ENCODE measurements around the gene JUNB.

Gene JUNB

GRCh38 chr19:12791345-12792050, at the start of gene JUNB:
Gene JUNB (plus strand): TSS chr19:12791486. CDS start chr19:12791772, 286 bp downstream.
- Histone ChIP-seq H3K9me3 (ENCODE audit: control insufficient read depth, insufficient read depth, low read length) (no peaks in the 10 kb centered on the region), H3K36me3 (ENCODE audit: control insufficient read depth, insufficient read depth, low read length) (no peaks in the 10 kb centered on the region), H3K9ac (ENCODE audit: low read depth, low read length) (peak within 1 kb of the TSS; percentile 70), H3K27me3 (ENCODE audit: control insufficient read depth, insufficient read depth, low read length) (peaks cover 3% of the 10 kb centered on the region), H3K4me1 (ENCODE audit: control insufficient read depth, insufficient read depth, low read length) (peaks cover 22% of the 10 kb centered on the region), H3K4me3 (ENCODE audit: low read depth, low read length) (peak within 1 kb of the TSS; percentile 87)

GRCh38 chr19:12745166-12745897, 46.0 kb upstream of the JUNB start:
- Histone ChIP-seq H3K9ac (ENCODE audit: low read depth, low read length) (no peak overlapping the region), H3K27me3 (ENCODE audit: control insufficient read depth, insufficient read depth, low read length) (peaks cover 7% of the 10 kb centered on the region), H3K36me3 (ENCODE audit: control insufficient read depth, insufficient read depth, low read length) (peaks cover 16% of the 10 kb centered on the region), H3K4me3 (ENCODE audit: low read depth, low read length) (no peak overlapping the region), H3K9me3 (ENCODE audit: control insufficient read depth, insufficient read depth, low read length) (no peaks in the 10 kb centered on the region), H3K4me1 (ENCODE audit: control insufficient read depth, insufficient read depth, low read length) (no peaks in the 10 kb centered on the region)

- H3K4me1 ChIP-seq (ENCODE audit: control insufficient read depth, insufficient read depth, low read length) = no peaks in the 10 kb centered on the region
- no peak overlapping the region for H3K9ac ChIP-seq (ENCODE audit: low read depth, low read length)
- H3K9me3 ChIP-seq (ENCODE audit: control insufficient read depth, insufficient read depth, low read length) = no peaks in the 10 kb centered on the region
- H3K36me3 ChIP-seq (ENCODE audit: control insufficient read depth, insufficient read depth, low read length) = peaks cover 16% of the 10 kb centered on the region
- H3K4me3 ChIP-seq (ENCODE audit: low read depth, low read length) = no peak overlapping the region
- H3K27me3 ChIP-seq (ENCODE audit: control insufficient read depth, insufficient read depth, low read length) = peaks cover 24% of the 10 kb centered on the region
Observed at GRCh38 chr19:12748489-12748888, 42.8 kb upstream of the JUNB start.

- no peak overlapping the region for H3K9ac ChIP-seq (ENCODE audit: low read depth, low read length)
- H3K4me1 ChIP-seq (ENCODE audit: control insufficient read depth, insufficient read depth, low read length) = no peaks in the 10 kb centered on the region
Observed at GRCh38 chr19:12749938-12750521, 41.3 kb upstream of the JUNB start.

GRCh38 chr19:12750851-12751250, 40.4 kb upstream of the JUNB start:
- Histone ChIP-seq H3K9me3 (ENCODE audit: control insufficient read depth, insufficient read depth, low read length) (no peaks in the 10 kb centered on the region), H3K27me3 (ENCODE audit: control insufficient read depth, insufficient read depth, low read length) (peaks cover 27% of the 10 kb centered on the region), H3K36me3 (ENCODE audit: control insufficient read depth, insufficient read depth, low read length) (peaks cover 9% of the 10 kb centered on the region), H3K4me3 (ENCODE audit: low read depth, low read length) (no peak overlapping the region), H3K9ac (ENCODE audit: low read depth, low read length) (no peak overlapping the region), H3K4me1 (ENCODE audit: control insufficient read depth, insufficient read depth, low read length) (no peaks in the 10 kb centered on the region)

More at GRCh38 chr19:12749938-12750521, 41.3 kb upstream of the JUNB start:
- Histone ChIP-seq H3K36me3 (ENCODE audit: control insufficient read depth, insufficient read depth, low read length) (peaks cover 9% of the 10 kb centered on the region), H3K4me3 (ENCODE audit: low read depth, low read length) (no peak overlapping the region), H3K27me3 (ENCODE audit: control insufficient read depth, insufficient read depth, low read length) (peaks cover 27% of the 10 kb centered on the region), H3K9me3 (ENCODE audit: control insufficient read depth, insufficient read depth, low read length) (no peaks in the 10 kb centered on the region)

GRCh38 chr19:12751635-12752034, 39.7 kb upstream of the JUNB start, which contains the start of gene BEST2:
Gene BEST2 (plus strand): TSS chr19:12751791. CDS start chr19:12752593, 802 bp downstream.
- H3K4me3 ChIP-seq (ENCODE audit: low read depth, low read length) = peak within 1 kb of the TSS; percentile 60
- peak within 1 kb of the TSS; percentile 47 for H3K9ac ChIP-seq (ENCODE audit: low read depth, low read length)
- peaks cover 27% of the 10 kb centered on the region for H3K27me3 ChIP-seq (ENCODE audit: control insufficient read depth, insufficient read depth, low read length)

GRCh38 chr19:12752056-12752781, 39.1 kb upstream of the JUNB start:
- no peaks in the 10 kb centered on the region for H3K4me1 ChIP-seq (ENCODE audit: control insufficient read depth, insufficient read depth, low read length)
- H3K4me3 ChIP-seq (ENCODE audit: low read depth, low read length) = peak overlapping the region; percentile 60
- H3K27me3 ChIP-seq (ENCODE audit: control insufficient read depth, insufficient read depth, low read length) = peaks cover 27% of the 10 kb centered on the region

More at GRCh38 chr19:12751635-12752034, 39.7 kb upstream of the JUNB start, which contains the start of gene BEST2:
- Histone ChIP-seq H3K9me3 (ENCODE audit: control insufficient read depth, insufficient read depth, low read length) (no peaks in the 10 kb centered on the region), H3K4me1 (ENCODE audit: control insufficient read depth, insufficient read depth, low read length) (no peaks in the 10 kb centered on the region), H3K36me3 (ENCODE audit: control insufficient read depth, insufficient read depth, low read length) (peaks cover 9% of the 10 kb centered on the region)

GRCh38 chr19:12754465-12755196, 36.7 kb upstream of the JUNB start:
- H3K9me3 ChIP-seq (ENCODE audit: control insufficient read depth, insufficient read depth, low read length) = no peaks in the 10 kb centered on the region
- H3K36me3 ChIP-seq (ENCODE audit: control insufficient read depth, insufficient read depth, low read length) = no peaks in the 10 kb centered on the region
- no peaks in the 10 kb centered on the region for H3K4me1 ChIP-seq (ENCODE audit: control insufficient read depth, insufficient read depth, low read length)
- H3K4me3 ChIP-seq (ENCODE audit: low read depth, low read length) = no peak overlapping the region
- H3K9ac ChIP-seq (ENCODE audit: low read depth, low read length) = no peak overlapping the region
- H3K27me3 ChIP-seq (ENCODE audit: control insufficient read depth, insufficient read depth, low read length) = peaks cover 26% of the 10 kb centered on the region

More at GRCh38 chr19:12752056-12752781, 39.1 kb upstream of the JUNB start:
- Histone ChIP-seq H3K9ac (ENCODE audit: low read depth, low read length) (peak overlapping the region; percentile 47), H3K36me3 (ENCODE audit: control insufficient read depth, insufficient read depth, low read length) (peaks cover 6% of the 10 kb centered on the region), H3K9me3 (ENCODE audit: control insufficient read depth, insufficient read depth, low read length) (no peaks in the 10 kb centered on the region)

GRCh38 chr19:12756150-12756883, 35.0 kb upstream of the JUNB start:
- Histone ChIP-seq H3K4me1 (ENCODE audit: control insufficient read depth, insufficient read depth, low read length) (no peaks in the 10 kb centered on the region), H3K9me3 (ENCODE audit: control insufficient read depth, insufficient read depth, low read length) (no peaks in the 10 kb centered on the region), H3K36me3 (ENCODE audit: control insufficient read depth, insufficient read depth, low read length) (no peaks in the 10 kb centered on the region), H3K27me3 (ENCODE audit: control insufficient read depth, insufficient read depth, low read length) (peaks cover 10% of the 10 kb centered on the region), H3K9ac (ENCODE audit: low read depth, low read length) (no peak overlapping the region), H3K4me3 (ENCODE audit: low read depth, low read length) (no peak overlapping the region)

GRCh38 chr19:12757544-12758274, 33.6 kb upstream of the JUNB start:
- Histone ChIP-seq H3K36me3 (ENCODE audit: control insufficient read depth, insufficient read depth, low read length) (no peaks in the 10 kb centered on the region), H3K4me1 (ENCODE audit: control insufficient read depth, insufficient read depth, low read length) (no peaks in the 10 kb centered on the region), H3K9me3 (ENCODE audit: control insufficient read depth, insufficient read depth, low read length) (no peaks in the 10 kb centered on the region), H3K9ac (ENCODE audit: low read depth, low read length) (no peak overlapping the region), H3K4me3 (ENCODE audit: low read depth, low read length) (peak overlapping the region; percentile 67), H3K27me3 (ENCODE audit: control insufficient read depth, insufficient read depth, low read length) (peaks cover 7% of the 10 kb centered on the region)
